GM21367 (cell line): ENCODE data around the gene CYFIP2.
"Not testable (repeated sequence)": the region's sequence is repeated elsewhere in the genome, so short reads cannot be mapped to it uniquely, and the experiment has no call there.

Experiments
- ATAC-seq: cut with Tn5 transposase; IDR thresholded peaks from one replicate; pipeline ENCODE4 v1.9.1; 2021; ENCODE audit not compliant: unreplicated experiment

CYFIP2 gene

DNA sequence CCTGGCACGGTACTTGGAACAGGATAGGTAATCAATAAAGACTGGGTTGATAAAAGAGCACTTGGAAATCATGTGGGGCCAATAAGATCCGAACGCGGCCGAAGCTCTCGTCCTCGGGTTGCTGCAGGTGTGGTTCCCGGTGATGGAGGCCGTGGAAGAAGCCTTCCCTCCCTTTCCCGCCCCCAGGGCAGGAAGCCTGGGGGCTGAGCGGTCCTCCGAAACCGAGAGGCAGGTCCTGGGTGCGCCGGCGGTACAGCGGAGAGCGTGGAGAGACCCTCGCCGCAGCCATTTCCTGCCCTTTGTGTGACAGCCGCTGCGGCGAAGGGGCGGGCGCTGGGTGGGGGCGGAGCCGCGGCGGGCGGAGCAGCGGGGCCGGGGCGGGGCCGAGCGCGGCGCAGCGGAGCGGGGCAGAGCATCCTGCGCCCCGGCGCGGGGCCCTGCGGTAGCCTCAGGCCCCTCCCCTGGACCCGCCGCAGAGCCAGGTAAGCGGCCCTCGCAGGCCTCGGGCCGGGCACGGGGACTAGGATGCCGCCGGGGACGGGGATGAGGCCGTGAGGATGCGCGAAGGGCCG is at the start of gene CYFIP2:
Gene CYFIP2, plus strand, starts transcription at position 410 of the 572 bp plus-strand sequence. CDS start 19,239 bp downstream, outside the sequence.
- peak; percentile 77 for ATAC-seq

GRCh38 chr5:157216391-157217142 is 49.4 kb upstream of the CYFIP2 start:
- ATAC-seq: no peak

DNA sequence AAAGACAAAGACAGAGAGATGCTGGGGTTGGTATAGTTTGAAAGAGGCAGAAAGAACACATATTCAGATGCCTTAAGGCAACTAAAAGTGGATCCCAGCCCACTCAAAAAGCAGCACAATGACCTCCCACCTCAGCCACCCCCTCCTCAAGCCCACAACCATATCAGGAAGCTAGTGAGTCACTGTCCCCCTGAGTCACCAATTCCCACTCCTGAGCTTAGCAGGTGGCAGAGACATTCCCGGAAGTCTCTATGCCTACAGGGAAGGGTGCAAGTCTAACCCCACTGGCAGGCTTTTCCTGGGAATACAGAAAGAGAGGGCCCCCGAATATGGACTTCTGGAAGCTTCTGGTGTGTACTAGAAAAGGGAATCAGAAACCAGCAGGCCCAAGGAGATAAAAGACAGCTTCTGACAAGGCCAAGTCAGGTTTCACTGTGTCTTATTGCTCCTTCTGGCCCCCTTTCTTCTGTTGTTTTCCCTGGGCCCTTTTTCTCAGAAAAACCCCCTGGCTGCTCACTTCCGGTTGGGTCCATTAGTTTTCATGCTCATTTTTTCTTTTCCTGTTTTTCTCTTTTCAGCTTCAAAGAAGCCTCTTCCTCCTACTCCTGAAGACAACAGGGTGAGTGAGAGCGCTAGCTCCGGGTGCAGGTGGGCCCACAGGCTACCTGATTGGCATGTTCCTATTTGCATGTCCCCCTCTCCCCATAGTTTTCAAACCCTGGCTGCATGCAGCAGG is 48.5 kb upstream of the CYFIP2 start:
- no peak for ATAC-seq

DNA sequence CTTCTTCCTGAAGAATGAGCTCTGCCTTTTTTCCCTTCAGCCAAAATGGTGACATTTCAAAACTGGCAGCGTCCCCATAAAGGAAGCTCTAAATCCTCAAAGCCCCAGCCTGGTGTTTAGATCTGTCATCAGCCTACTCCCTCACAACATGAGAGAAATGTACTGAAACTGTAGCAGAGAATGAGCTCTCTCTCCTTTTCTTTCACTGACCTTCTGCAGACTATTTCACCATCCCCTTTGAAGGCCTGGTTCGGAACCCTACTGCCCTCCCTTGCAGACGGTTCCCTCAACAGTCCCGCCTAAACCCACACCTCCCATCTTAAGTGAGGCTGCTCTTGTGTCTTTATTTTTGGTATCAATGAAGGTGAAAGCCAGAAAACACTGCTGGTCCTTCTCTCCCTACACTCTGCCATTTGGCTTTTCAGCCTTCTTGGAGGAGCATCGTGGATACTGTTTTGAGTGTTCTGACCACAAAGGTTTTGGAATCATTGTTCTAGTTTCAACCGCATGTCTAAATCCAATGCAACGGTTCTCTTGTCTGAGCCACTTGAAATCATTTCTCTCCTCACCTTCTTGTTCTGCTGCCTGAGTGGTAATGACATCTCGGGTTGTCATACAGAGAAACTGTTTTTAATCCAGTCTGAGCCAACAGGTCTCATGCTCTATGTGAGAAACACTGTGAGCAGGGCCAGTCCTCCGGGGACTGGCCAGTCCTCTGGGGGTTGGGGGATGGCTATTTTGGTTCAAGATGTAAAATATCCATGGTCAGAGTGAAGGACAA is 46.2 kb upstream of the CYFIP2 start:
- ATAC-seq: peak; percentile 33

- ATAC-seq: no peak
These were observed 44.0 kb upstream of the CYFIP2 start for GRCh38 chr5:157221959-157222358.

GRCh38 chr5:157222506-157223230 is 43.3 kb upstream of the CYFIP2 start:
- ATAC-seq: no peak

DNA sequence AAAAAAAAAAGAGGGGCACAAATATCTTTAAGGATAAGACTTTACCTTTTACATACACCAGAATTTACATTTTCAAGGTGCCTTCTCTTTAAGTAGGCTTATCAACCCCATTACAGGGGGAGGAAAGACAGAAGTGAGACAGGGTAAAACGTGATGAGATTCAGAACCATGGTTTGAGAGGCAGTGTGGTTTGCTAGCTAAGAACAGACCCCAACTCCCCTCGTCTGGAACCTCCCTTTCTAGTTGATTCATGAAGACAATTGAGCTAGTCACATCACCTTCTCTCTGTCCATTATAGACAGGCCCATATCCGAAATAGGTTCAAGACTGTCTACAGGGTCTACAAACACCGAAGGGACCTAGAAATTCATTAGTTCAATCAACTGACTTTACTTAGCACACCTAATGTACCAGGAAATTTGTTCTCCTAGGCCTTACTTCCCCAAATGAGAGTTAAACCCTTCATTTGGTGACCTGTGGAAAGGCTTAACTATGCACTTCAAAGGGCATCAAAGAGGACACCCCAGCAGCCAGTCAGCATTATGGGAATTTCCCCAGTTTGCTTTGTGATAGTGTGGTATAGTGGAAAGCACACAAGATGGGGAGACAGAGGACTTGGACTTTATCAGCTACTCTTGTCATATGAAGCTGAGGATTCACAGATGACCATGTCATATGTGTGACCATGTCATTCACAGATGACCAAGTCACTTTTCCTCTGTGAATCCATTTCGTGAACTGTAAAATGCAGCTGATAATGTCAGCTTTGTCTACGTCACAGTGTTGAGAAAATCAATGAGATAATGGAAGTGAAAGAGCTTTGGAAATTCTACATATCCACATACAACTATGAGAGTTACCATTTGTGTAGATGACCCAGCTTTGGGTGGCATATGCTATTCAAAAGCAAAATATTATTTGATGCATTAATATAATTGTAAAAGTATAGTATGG is 40.2 kb upstream of the CYFIP2 start:
- ATAC-seq: no peak

DNA sequence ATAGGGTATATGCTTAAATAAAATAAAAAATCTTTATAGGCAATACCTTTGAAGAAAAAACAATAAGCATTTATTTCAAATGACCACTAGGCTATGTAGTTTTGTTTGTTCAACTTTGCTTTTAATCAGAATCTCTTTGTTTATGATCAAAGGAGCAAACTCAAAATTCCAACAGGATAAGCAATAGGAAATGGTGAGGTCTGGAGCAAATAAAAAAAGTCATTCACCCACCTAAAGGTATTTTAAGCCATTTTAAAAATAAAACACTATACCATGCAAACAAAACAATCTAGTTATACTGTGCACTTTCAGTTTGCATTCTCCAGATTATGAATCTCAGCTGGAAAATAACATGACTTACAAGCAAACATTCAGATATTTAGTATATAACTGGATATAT is 35.3 kb upstream of the CYFIP2 start:
- no peak for ATAC-seq

- no peak for ATAC-seq
These were observed 33.2 kb upstream of the CYFIP2 start for GRCh38 chr5:157232706-157233105.

DNA sequence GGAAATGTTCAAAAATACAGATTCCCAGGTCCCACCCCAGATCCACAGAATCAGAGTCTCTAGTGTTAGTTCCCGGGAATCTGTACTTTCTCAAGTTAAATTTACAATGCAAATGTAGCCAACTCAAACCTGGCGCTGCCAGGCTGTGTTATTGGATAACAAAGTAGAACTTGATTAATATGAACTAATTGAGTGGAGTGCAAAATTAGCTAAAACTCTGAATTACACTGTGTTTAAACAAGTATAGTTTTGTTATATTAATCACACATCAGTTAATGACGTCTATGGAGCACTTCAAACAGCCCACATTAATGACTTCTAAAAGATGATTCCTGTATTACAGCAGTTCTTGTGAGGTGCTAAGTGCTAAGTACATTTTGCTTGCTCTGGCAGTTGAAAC is 32.4 kb upstream of the CYFIP2 start:
- ATAC-seq: no peak

DNA sequence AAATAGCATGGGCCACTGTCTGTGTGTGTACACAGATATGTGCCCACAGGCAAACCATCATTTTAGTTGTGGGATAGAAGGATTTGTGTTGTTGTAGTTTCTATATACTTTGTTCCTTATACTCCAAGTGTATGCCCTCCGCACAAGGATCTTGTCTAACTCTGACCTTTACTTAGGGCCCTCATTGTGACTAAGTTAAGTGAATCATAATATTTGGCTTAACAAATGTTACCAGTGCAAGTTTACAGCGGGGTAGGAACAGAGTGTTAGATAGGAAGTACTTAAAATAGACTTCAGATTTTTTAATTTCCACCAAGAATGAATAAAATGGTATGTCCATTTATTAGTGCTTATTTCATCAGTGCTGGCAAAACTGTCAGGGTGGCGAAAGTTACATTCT is 29.5 kb upstream of the CYFIP2 start:
- no peak for ATAC-seq

- no peak for ATAC-seq
These were observed 24.4 kb upstream of the CYFIP2 start for GRCh38 chr5:157241483-157241882.

- ATAC-seq: not testable (repeated sequence)
These were observed 21.2 kb upstream of the CYFIP2 start for GRCh38 chr5:157244704-157245103.

- ATAC-seq: no peak
These were observed 20.4 kb upstream of the CYFIP2 start for GRCh38 chr5:157245476-157245875.

GRCh38 chr5:157245886-157246285 is 20.0 kb upstream of the CYFIP2 start:
- ATAC-seq: no peak

DNA sequence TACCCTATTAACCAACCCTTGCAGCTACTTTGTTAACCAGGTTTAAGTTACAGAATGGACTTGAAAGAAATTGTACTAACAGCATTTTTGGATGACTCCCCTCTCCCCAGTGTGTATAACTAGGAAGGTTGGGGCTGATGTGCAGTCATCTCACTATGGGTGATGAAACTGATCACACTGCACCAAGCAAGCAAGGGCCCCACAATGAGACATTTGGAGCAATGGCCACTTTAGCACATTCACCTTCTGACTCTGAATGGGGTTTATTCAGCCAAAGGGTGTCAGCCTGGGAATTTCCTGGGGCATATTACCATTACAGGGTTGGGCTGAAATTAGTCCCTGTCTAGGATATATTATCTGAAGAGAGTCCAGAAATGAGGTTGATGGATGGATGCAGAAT is 18.7 kb upstream of the CYFIP2 start:
- ATAC-seq: no peak

DNA sequence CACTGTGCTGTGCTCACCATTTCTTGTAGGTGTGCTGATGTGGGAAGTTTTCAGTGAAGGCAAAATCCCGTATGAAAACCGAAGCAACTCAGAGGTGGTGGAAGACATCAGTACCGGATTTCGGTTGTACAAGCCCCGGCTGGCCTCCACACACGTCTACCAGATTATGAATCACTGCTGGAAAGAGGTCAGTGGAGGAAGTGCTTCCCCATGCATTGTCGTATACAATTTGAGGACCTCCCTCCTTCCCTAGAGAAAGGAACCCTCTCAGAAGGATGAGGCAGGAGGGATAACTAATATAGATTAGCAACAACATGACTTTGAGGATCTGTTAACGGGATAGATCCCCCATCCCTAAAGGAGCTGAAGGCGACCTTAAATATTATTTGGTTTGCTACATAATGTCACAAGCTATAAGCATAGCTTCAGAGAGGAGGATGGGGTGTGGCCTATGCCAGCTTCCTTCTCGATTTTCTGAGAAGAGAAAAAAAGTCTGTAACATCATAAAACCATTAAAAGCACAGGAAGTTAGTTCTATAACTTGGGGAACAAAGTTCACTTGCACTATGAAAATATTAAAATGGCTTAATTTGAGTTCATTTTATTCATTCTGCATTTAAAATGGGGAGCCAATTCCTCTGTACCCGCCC is 17.0 kb upstream of the CYFIP2 start:
- ATAC-seq: no peak

- ATAC-seq: peak; percentile 90
These were observed 13.0 kb upstream of the CYFIP2 start for GRCh38 chr5:157252711-157253465.
